ENCODE data around the gene NKX1-1.

Gene NKX1-1

DNA sequence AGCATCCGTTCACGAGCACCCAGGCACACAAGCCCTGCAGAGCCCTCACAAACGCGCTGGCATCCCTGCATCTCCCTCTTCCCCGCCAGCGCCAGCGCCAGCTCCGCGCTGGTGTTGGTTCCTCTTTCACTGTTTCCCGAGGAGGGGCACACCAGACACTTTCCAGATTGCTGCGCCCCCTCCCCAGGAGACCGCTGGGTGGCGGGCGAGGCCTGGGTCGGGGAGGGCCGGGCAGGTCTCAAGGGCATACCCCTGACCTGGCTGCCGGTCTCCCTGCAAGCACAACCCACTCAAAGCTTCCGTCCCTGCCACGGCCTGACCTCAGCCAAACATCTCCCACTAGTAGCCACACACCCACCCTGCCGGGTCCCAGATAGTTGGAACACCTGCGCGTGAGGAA, 2.2 kb upstream of the NKX1-1 start:
- intact Hi-C loops (cut with DNase I) = no loop called here
- peak in 8 of 42 donors; percentile 1 to 26 (median 12) for DNase-seq

DNA sequence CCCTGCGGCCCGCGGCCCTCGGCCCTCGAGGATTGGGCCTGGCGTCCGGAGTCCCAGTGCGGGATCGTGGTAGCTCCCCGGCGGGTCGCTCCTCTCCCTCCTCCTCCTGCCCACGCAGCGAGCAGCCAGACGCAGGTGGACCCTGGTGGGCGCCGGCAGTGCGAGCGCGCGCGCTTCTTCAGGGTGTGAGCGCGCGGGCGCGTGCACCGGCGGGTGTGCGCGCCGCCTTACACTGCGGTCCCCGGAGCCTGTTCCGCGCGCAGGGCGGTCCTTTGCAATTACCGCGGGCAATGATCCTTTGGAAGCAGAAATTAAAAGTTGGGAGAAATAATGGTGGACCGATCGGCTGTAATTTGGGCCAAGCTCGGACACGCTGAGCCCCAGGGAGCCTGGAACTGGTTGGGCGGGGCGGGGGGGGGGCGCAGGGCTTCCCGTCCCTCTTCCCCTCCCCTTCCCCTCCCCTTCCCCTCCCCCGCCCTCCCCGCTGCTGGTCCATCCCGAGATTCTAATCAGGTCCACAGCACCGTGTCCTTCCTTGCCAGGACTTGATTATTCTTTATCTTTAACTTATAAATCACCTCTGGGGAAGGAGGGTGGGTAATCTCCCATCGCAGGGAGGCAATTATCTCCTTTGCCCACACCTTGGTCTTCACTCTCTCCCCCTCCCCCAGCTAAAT, 1.6 kb upstream of the NKX1-1 start:
- DNase-seq = peak in 6 of 42 donors; percentile 1 to 30 (median 8)
- intact Hi-C loops (cut with DNase I) = no loop called here

DNA sequence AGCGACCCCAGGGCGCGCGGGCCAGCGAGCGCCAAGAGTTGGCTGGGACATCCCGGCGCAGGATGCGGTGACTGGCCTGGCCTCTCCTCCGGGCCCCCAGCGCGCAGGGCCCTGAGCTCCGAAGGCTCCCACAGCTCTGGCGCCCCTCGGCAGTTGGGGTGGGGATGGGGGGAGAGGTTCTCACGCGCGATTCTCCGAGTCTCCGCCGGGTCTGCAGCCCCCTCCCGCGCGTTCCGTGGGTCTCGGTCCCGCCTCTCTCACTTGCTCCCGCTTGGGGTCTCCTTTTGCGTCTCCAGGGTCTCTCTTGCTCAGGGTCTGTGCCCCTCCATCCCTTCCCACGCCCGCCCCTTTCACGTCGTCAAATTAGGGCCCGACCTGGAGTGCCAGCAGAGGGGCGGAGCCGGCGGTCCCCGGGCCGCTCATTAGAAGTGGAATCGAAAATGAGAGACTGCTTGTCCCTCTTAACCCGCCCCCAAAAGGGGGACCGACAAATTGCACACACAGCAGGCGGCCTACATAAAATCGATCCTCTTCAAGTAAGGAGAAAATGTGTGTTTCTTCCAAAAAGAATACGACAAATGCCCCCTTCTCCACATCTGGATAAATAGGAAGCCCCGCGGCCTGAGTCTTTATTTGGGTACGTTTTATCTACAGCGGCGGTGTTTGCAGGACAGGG, 877 bp upstream of the NKX1-1 start:
- intact Hi-C loops (cut with DNase I) = no loop called here

DNA sequence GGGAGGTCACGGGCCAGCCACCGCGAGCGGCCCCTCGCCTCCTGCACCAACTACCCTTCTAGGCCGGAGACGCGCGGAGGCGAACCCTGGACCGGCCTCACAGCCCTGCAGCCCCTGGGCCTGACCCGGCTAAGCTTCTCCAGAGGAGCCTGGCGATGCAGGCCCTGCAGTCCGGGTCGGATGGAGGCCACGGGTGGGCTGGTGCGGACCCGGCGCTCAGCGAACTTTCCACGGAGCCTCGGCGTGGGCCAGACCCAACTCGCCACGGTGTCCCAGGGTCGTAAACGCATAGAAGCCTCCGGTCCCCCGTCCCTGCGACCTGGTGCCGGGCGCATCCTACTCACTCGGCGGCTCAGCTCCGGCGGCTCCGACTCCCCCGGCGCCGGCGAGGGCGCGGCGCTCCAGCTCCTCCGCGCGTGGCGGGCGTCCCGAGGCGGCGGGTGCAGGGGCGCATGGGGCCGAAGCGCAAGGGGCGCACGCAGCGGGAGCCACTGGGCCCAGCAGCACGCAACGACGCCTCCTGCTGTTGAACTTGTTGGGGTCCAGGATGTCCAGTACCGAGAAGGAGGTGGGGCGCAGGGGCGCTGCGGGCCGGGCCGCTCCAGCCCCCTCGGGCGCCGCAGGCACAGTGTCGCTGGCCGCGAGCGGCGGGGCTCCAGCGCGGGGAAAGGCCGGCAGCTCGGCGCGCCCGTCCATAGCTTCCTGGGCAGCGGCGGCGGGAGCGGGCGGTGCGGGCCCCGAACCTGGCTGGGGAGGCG, 427 bp downstream of the NKX1-1 start:
- peak in 14 of 42 donors; percentile 2 to 32 (median 12) for DNase-seq

More for the DNA sequence above, 877 bp upstream of the NKX1-1 start:
- peak in 7 of 42 donors; percentile 5 to 21 (median 7) for DNase-seq

DNA sequence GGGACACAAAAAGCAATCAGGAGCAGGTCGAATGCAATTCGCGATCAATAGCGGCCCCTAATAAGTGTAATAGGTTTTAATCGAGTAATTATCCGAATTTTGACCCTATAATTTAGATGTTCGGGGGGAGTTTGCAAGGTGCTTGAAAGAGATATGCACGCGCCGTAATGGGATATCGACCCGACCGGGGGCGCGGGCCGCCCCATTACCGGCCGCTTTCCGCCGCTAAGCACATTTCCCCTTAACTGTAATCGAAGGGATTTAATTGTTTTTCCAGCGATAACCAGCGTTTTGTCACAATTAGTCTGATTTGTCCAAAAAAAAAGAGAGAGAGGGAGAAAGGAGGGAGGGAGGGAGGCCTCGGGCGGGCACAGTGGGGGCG, 997 bp downstream of the NKX1-1 start:
- intact Hi-C loops (cut with DNase I) = no loop called here
- peak in 7 of 42 donors; percentile 1 to 20 (median 3) for DNase-seq

More for the DNA sequence above, 427 bp downstream of the NKX1-1 start:
- intact Hi-C loops (cut with DNase I) = no loop called here

DNA sequence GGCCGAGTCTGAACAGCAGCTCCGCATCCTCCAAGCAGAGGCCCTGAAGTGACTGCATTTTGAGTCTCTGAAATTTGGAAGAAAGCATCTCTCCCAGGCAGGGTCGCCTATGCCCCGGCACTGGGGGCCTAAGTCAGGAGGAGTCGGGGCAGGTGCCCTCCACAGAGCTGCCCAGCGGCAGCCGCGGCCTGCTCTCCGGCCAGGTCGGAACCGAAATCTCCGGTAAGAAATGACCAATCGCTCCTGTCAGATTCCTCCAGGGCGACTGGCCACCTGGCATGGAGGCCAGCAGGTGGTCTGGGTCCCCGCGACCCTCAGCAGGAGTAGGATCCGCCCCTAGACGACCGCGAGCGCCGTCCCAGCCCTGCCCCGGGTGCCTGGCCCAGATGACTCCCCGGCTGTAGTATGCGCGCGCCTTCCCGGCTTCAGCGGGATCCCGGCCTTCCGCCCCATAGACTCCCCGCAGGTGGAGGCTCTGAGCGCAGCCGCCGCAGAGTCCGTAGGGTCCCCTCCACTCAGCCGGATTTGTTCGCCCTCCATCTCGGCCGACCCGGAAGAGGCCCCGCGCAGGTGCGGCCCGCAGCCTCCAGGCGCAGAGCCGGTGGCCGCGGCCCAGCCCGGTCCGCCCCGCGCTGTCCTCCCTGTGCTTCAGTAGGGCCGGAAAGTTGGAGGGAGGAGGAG, 1.5 kb downstream of the NKX1-1 start:
- peak in 12 of 42 donors; percentile 3 to 36 (median 8) for DNase-seq

DNA sequence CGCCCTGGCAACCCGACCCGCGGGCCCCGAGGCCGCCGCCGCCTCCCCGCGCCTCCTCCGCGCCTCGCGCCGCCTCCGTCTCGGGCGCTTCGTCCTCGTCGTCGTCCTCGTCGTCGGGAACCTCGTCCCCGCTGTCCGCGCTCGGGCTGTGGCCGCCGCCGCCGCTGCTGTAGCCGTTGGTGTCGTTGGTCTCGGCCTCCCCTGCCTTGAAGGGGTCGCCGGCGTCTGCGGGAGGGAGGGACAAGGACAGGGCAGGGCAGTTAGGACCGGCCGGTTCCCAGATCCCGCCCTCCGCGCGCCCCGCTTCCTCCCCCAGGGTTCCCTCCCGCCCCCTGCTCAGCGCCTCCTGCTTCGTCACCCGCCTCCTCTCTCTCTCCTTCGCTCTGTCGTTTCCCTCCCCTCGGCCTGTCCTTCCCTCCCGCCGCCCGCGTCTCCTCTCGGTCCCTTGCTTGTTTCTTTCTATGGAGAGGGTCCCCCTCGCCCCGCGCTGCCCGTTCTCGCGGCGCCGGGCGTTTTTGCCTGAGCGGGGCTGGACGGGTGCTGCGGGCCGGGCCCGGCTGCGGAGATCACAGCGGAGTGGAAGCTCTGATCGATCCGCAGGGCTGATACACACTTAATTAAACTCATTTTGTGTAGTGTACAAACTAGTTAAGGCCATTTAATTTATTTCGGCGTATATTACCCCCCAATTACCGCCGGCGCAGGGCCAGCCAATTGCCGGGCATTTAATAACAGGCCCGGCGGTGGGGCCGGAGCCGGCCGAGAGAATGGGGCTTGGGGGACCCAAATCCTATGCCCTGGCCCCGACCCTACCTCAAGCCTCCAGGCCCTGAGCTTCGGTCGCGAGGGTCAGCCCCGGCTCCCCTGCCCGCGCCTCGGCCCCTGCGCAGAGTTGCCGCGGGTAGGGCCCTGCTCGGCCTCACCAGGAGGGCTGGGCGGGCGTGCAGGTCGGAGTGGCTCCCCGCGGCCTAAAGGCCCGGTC, 2.4 kb downstream of the NKX1-1 start:
- DNase-seq = peak in 15 of 42 donors; percentile 1 to 34 (median 9)
- intact Hi-C loops (cut with DNase I) = no loop called here

More for the DNA sequence above, 1.5 kb downstream of the NKX1-1 start:
- intact Hi-C loops (cut with DNase I) = no loop called here

DNA sequence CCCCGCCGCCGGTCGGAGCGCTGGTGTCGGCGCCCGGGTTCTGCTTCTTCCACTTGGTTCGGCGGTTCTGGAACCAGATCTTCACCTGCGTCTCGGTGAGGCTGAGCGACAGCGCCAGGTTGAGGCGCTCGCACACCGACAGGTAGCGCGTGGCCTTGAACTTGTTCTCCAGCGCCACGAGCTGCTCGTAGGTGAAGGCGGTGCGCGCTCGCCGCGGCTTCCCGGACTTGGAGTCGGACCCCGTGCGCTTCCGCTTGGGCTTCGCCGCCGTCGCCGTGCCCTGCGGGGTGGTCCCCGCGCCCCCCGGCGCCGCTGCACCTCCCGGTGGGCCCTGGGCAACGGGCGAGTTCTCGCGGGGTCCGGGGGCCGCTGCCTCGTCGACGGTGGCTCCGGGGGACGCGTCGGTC, 3.1 kb downstream of the NKX1-1 start:
- intact Hi-C loops (cut with DNase I) = no loop called here
- peak in 14 of 42 donors; percentile 2 to 39 (median 12) for DNase-seq

DNA sequence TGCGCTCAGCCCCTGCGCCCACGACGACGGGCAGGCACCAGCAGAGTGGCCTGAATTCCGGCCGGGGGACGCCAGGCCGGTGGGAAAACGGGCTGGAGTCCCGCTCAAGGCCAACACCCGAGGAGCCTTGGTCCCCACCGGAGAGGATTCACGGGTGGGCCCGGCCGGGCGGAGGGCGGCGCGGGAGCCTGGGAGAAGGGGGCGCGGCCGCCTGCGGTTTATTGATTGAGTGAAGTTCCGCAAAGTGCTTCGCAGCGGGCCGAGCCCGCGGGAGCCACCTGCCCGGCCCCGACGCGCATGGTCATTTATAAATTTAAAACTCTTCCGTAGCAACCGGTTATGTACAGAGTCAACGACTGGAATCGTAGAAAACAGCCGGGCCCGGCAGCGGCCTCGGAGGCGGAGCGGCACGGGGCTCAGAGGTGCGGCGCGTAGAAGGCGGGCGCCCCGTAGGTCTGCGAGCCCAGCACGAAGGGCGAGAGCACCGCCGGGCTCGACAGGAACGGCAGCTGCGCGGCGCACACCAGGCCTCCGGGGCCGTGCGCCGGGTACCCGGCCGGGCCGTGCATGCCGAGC, 3.6 kb downstream of the NKX1-1 start:
- peak in 10 of 42 donors; percentile 1 to 25 (median 6) for DNase-seq
- intact Hi-C loops (cut with DNase I) = no loop called here

DNA sequence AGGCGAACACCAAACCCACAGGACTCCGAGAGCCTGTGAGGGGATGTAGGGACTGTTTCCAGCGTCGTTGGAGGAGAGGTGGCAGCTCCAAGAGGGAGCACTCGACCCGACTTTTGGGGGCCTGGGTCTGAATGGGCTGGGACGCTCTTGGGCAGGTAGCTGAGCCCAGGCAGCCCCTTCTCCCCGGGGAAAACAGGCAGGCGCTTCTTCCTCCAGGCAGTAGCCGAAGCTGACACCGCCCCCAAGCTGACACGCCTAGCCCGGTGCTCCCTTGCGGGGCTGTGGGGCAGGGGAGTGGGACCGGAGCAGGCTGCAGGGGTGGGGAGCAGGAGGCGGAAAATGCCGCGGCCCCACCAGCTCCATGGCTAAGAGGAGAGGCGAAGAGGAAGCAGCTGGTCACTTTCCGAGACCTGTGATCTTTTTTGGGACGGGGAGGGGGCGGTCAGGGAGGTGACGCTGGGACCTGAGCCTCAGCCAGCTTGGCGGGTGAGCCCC, 4.2 kb downstream of the NKX1-1 start:
- DNase-seq = peak in 10 of 42 donors; percentile 0 to 33 (median 5)
- intact Hi-C loops (cut with DNase I) = no loop called here

DNA sequence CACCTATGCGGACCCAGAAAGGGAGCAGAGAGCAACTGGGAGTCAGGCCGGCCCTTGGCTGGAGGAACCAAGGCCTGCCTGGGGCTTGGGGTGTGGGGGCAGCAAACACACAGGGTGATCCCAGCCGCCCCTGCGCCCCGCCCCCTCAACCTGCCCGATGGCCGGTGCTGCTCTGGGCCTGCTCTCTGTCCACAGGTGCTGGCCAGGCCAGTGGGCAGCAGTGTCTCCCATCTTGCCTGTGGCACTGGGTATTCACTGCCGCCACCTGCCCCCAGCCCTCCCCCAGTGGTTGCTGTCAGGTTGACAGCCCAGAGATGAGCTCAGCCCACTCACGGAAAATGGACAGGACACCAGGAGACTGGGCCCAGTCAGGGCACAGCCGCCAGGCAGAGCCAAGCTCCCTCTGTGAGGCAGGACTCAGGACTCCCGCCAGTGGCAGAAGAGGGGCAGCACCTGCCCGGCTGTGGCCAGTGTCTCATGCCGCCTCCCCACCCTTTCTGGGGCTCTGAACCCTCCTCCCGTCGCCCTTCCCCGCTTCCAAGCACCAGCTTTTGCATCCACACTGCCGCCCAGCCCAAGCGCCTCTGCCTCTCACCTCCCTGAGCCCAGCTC, 4.7 kb downstream of the NKX1-1 start:
- DNase-seq = peak in 10 of 42 donors; percentile 1 to 33 (median 5)
- intact Hi-C loops (cut with DNase I) = no loop called here

DNA sequence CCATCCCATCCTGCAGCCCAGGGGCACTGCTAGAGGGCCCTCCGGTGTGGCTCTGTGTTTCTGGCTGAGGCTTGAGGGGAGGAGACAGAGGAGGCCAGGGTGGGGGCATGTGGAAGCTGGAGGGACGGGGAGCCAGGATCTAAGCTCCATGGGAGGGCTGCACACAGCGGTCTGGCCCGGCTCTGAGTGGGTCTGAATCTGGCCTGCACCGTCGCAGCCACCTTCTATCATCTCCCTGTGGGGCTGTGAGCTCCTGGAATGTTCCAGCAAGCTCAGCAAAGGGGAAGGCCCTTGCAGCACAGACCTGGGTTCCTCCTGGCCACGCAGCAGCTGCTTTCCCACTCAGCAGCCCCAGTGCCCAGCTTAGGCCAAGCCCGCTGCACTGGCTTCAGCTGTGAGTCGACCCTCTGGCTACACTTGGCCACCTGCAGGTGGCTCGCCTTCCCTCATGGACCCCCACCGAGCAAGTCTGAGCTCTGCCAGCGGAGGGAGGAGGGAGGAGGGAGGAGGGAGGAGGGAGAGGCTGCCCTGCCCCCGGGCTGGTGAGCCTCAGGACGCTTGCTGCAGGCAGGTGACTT, 5.3 kb downstream of the NKX1-1 start:
- intact Hi-C loops (cut with DNase I) = no loop called here
- peak in 9 of 42 donors; percentile 0 to 20 (median 5) for DNase-seq

DNA sequence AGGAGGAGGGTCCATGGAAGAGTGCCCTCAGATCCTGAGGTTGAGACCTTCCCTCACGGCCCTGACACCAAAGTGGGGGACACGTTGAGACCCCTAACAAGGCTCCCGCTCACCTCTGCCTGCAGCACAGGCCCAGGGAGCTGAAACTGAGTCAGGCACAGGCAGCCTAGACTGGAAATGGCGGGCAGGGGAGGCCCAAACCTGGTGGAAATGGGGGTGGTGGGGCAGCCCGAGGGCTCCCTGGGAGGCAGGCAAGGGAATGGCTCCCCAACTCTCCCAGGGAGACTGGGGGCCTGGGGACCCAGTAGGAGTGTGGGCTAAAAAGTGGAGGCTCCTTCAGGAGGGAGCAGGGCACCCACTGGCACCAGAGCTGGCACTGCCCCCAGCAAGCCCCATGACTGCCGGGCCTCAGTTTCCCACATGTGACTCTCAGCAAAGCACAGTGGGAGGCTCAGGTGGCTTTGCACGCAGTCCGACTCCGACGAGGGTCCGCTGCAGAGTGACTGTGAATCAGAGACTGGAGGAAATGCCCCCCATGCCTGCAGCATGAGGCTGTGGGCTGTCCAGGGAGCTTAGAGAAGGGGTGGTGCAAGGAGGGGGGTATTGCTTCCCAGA, 5.9 kb downstream of the NKX1-1 start:
- peak in 10 of 42 donors; percentile 1 to 22 (median 5) for DNase-seq
- intact Hi-C loops (cut with DNase I) = no loop called here

DNA sequence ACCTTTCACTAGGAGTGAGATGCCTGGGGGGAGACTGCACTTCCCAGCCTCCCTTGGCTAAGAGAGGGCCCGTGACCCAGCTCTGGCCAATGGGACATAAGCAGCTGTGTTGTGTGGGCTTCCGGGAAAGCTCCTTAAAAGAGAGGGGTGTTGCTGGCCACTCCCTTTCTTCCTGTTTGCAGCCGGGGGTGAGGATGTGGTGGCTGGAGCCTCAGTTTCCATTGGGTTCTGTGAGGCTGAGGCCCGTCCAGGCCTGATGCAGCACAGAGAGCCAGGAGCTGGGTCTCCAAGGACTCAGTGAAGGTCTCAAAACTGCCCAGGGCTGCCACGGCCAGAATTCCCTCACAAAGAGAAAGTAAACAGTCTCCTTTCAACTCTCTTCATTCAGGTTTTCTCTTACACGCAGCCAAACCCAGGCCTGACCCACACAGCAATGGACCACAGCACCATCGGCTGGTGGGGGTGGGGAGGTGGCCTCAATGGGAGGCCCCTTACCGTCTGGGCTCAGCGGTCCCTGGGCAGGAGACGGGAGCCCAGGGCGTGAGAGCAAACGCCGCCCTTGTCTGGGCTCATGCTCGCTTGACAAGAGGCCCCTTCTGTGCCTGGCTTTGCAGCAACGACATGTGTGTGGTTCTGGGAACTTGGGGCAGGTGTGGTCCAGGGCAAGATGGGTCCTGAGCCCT, 6.6 kb downstream of the NKX1-1 start:
- peak in 10 of 42 donors; percentile 0 to 19 (median 4) for DNase-seq
- intact Hi-C loops (cut with DNase I) = no loop called here

DNA sequence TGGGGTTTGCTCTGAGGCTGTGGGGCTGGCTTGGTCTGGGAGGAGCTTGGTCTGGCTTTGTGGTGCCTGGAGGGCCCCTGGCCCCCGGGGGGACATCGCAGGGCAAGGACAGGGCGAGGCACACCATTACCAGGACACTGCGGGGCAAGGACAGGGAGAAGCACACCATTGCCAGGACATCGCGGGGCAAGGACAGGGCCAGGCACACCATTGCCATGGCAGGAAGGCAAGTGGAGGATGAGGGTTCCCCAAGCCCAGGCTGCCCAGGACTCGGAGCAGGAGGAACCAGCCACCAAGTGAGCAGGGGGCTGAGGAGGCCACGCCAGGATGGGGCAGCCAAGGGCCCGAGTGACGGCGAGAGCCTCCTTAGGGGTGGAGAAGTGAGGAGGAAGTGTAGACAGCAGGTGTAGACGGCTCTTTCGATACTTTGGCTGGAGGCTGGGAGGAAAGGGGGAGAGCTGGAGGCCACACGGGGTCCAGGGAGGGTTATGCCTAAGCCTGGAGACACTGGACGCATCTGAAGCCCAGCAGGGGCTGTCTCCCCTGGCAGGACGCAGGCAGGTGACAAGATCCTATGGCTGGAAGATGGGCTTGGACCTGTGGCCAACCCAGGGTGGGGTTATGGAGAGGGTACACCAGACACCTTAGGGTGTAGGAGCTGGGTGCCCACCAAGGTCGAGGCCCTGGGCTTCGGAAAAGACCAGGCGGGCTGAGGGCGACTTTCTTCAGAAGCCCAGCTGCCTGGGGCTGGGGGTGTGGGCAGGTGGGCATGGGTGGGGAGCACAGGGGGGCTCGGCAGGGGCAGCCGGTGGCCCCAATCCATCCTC, 7.3 kb downstream of the NKX1-1 start:
- intact Hi-C loops (cut with DNase I) = no loop called here
- peak in 7 of 42 donors; percentile 1 to 15 (median 3) for DNase-seq
